COLO668 (cell line): ENCODE measurements around the gene ANTXR2.
"Not testable (repeated sequence)": the region's sequence is repeated elsewhere in the genome, so short reads cannot be mapped to it uniquely, and the experiment has no call there.

ENCODE experiments used
- DNase-seq: peaks from one replicate; lab custom pipeline; 2025; ENCODE audit not compliant: unreplicated experiment; lab: John Stamatoyannopoulos, UW

The ANTXR2 gene

DNA sequence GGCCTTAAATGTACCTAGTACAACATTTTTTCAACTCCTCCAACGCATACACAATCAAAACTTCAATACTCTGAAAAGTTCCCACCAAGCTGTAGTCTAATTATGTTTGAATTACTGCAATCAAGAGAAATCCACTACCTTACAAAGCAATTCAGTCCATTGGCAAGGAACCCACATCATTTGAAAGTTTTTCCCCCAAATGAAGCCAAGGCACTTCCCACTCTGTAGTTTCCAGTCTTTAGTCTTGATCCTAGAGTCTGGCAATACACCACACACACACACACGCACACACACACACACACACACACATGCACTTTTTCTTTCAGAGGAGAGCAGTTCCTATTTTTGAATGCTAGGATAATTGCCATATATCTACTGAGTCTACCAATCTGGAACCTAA is 79.6 kb downstream of the ANTXR2 start:
- DNase-seq, result no peak

DNA sequence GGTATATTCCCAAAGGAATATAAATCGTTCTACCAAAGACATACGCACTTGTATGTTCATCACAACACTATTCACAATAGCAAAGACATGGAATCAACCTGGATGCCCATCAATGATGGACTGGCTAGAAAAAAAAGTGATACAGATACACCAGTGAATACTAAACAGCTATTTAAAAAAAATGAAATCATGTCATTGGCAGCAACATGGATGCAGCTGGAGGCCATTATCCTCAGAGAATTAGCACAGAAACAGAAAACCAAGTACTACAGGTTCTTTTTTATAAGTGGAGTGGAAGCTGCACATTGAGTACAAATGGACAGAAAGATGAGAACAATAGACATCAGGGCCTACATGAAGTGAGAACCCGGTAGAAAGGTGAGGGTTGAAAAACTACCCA is 81.4 kb downstream of the ANTXR2 start:
- DNase-seq, result no peak

GRCh38 chr4:79991100-79991499 is 81.9 kb downstream of the ANTXR2 start:
- DNase-seq, result not testable (repeated sequence)

GRCh38 chr4:79987401-79987800 is 85.6 kb downstream of the ANTXR2 start:
- no peak for DNase-seq

- DNase-seq, result no peak
These were observed 89.6 kb downstream of the ANTXR2 start for GRCh38 chr4:79983431-79983830.

- no peak for DNase-seq
These were observed 90.3 kb downstream of the ANTXR2 start for GRCh38 chr4:79982601-79983322.

DNA sequence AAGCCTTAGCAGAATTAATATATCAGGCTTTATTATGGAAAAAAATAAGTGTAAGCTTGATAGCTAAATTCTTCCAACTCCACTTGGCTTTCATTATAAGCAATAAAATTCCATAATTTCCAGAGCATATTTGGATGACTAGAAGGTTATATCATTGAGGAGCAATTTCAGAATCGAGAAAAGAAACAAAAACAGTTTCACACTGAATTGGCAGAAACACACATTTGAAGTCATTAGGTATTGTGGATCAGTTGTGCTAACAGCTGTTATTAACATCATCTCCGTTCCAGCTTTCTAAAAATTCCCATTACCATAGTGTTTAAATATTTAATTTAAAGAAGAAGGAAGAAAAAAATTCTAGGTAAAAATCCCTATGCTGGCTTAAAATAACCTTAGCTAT is 92.6 kb downstream of the ANTXR2 start:
- no peak for DNase-seq

DNA sequence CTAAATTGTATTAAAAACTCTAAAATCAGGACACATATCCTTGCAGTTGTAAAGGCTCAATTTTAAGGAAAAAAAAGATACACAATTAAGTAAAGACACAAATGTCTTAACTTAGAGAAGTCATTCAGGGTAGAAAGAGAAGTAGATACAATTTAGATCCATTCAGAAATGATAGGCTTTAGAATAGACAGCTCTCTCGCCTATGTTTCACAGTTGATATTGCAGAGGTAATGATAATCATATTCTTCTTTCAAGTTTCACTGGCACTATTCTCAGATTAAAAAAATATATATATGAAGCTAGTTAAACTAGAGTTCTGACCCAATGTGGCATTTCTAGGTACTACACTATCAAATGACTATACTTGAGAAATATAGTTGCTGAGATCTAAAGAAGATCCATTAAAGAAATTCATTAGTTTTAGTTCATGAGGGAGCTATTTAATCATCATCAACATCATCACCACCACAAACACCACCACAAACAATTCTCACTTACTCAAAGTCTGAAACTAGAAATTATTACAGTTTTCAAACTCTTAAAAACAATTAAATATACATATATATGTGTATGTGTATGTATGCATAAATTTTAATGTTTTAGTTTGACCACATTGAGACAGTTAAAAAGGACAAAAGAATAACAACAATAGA is 93.1 kb downstream of the ANTXR2 start:
- no peak for DNase-seq

- DNase-seq, result no peak
These were observed 95.7 kb downstream of the ANTXR2 start for GRCh38 chr4:79977131-79977840.

DNA sequence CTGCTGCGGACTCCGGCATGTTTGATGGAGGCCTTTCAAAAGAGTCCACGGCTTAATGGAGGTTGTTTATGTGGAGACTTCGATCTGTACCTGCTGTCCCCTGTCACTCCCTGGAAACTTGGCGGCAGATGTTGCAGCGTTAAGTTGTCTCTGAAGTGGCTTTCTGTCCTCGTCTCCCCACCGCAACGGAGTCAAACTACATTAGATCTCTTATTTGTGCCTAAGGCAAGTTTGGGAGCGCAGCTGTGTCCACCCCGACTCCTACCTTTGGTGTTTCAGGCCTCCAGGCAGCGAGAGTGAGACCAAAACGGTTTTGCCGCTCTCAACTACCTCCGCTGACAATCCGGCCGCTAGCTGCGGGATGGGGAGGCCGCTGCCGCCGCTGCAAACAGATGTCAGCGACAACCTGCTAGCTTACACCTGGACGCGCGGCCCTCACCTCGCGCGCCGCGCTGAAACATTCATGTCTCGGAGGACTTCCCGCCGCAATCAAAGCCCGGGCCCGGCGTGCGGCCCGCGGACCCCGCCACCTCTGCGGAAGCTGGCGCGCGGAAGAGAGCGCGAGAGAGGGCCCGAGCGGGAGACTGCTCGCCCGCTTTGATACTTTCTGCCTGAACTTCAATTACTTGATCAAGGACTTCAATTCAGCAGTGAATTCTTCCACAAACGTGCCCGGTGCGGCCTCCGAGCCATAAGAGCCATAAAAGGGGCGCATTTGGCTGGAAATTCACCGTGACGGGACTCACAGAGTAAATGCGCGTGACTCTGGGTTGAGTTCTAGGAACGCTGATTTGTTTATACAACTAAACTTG is 108.4 kb downstream of the ANTXR2 start:
- no peak for DNase-seq

DNA sequence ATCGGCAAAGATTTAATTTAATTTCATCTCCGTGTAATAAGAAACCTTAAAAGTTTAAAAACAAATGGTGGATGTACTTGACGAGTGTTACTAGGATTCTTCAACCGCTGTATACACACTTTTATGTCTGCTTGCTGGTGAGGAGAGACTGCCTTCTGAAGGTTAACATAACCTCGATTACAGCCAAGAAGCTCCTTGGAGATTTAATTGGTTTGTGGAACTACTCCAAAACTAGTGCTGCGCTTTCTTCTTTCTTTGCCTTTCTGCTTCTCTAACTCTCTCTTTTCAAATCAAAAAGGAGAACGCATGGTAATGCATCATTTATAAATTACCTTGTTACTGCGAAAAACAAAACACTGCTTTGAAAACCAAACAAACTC is 109.0 kb downstream of the ANTXR2 start:
- no peak for DNase-seq

- DNase-seq, result no peak
These were observed 113.4 kb downstream of the ANTXR2 start for GRCh38 chr4:79959652-79960051.

DNA sequence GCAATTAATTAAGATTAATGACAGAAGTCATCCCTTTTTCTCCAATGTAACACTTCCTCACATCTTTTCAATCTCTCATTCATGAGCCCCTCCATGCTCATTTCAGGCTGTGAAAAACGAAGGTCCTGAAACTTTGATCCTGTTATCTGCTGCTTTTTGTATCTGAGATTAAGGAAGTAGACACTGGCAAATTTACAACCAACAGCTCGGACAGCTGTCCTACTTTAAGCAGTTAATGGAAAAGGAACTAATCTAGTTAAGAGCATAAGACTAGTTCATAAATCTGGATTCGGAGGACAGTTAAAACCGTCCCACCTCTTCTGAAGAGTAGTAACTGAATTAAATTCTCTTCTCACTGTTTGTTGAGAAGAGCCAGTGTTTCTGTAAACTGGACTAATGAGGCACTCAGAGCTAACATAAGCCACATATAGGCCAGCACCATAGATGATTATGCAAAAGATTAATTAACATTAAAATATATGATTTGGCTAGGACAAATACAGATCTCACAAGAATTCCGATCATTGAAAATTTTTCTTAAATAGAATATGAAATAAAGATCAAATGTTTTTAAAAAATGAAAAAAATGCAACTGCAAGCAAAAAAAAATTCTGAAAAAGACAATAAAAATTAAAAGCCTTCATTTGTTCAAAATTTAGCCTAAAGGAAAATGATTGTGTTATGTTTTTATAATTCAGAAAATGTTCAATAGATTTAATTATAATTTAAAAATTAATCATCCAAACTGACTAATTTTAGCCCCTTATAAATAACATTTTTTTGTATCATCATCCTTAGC is 114.4 kb downstream of the ANTXR2 start:
- DNase-seq, result no peak

DNA sequence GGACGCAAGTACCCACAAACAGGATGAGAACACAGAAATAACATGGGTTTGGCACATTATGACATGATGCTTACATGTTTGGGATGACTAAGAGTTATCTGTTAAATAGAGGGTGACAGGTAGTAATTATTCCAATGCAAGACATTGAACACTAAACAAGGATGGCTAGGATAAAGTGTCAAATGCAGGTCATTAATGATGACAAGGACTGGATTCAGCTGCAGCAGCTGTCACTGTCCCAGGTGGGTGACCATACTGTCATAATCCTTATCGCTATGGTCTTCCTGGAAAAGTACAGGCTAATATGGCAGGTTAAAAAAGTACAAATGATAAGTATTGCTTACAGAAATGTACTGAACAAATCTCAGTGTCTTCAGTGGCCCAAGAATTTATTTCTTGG is 123.9 kb downstream of the ANTXR2 start:
- no peak for DNase-seq

DNA sequence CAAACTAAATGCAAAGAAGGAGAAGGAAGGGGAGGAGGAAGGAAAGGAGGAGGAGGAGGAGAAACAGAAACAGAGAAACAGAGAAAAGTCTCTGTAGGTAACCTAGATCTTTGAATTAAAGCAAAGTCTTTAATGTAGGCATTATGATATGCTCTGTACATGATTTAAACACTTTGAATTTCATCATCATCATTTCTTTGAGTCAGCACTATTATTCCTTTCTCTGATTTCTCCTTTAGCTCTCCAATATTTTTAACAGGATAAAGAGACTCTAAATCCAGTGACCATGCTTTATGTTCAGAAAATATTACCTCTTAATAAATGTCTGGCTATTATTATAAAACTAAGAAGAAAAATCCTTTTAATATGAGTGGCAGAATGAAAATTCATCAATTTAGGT is 124.3 kb downstream of the ANTXR2 start:
- DNase-seq, result no peak

DNA sequence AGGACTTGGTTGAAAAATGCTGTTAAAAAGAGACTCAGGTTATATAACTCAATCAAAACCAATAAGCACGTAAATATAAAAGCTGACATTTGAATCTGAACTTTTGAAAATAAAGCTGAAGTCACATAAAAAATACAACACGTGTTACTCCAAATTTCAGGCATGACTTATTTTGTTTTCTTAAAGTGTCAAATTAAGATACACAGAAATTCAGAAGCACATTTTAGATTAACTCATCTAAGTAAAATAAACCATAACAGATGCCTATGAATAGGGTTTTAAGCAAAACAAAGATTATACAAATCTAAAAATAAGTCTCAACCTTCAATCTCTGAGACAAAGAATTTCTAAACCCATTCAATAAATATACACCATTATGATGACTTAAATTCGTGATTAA is 124.8 kb downstream of the ANTXR2 start:
- DNase-seq, result no peak

DNA sequence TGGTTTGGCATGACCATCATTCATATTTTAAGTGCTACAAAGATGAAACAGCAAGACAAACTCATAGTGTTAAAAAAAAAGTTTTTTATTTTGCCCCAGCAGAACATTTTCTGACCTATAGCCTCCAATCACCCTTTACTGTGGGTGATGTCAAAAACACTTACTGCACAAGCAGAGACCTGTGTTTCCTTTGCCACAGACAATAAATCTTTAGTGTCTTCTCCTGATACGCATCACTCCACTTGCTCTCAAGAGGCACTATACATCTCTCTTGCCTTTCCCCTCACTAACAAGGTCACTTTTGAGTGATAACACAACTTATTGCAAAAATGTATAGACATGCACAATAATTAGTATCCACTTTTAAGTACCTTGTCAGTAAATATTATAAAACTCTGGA is 125.6 kb downstream of the ANTXR2 start:
- DNase-seq, result no peak

DNA sequence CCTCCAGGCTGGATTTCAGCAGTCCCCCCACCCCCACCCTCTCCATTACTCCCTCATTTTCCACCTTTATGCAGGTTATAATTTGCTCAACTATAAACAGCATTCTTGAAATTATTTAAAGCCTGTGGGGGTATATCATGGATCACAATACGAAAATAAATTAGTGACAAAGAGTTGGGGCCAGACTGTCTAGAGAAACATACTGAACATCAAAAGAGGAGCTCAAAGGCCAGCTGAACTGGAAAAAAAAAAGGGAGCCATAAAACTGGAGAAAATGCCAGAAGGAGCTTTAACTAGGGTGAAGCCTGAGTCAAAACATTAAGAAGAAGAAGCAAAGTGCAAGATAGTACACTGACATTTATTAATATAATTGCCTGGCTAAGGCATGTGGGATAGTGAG is 137.8 kb downstream of the ANTXR2 start:
- no peak for DNase-seq

- DNase-seq, result no peak
These were observed 138.4 kb downstream of the ANTXR2 start for GRCh38 chr4:79934660-79935059.

DNA sequence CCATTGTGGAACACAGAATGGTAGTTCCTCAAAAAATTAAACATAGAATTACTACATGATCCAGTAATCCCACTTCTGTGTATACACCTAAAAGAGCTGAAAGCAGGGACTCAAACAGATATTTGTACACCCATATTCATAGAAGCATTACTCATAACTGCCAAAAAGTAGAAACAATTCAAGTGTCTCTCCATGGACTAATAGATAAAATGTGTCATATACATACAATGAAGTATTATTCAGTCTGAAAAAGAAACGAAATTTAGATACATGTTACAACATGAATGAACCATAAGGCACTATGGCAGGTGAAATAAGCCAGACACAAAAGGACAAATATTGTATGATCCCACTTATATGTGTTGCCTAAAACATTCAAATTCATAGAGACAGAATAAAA is 145.1 kb downstream of the ANTXR2 start:
- no peak for DNase-seq

- DNase-seq, result no peak
These were observed 149.7 kb downstream of the ANTXR2 start for GRCh38 chr4:79923281-79923680.
